Measurements from ENCODE around the gene ZSWIM6. TPM values are rescaled to one million over a fixed set of nuclear protein-coding genes. Genes with fewer than 3 reads are reported as not detected.

Gene ZSWIM6
- total RNA-seq, 1 experiment from 2014 or later: 3.4 TPM

GRCh38 chr5:61320860-61321259 is 11.2 kb upstream of the ZSWIM6 start:
- ChIA-PET POLR2A (ENCODE audit: unreplicated experiment) (interaction anchor here (0.6 kb wide), 1 partner anchor 88 kb away, joined by 4 read pairs; no protein-coding TSS in a partner anchor), CTCF (no interaction called here)
- Histone ChIP-seq H3K4me3 (ENCODE audit: low read length) (no peak overlapping the region), H3K27ac (ENCODE audit: low read length) (no peak overlapping the region), H3K4me1 (ENCODE audit: insufficient read depth, low read length) (peaks cover 30% of the 10 kb centered on the region), H3K4me2 (ENCODE audit: low read length) (no peak overlapping the region), H4K20me1 (ENCODE audit: low read length) (no peaks in the 10 kb centered on the region), H2AFZ (ENCODE audit: low read length) (no peak overlapping the region), H3K9ac (ENCODE audit: low read length) (no peak overlapping the region), H3K79me2 (ENCODE audit: low read length) (no peaks in the 10 kb centered on the region), H3F3A (ENCODE audit: low read length, unreplicated experiment) (peaks cover 11% of the 10 kb centered on the region), H3K9me3 (ENCODE audit: low read length) (no peaks in the 10 kb centered on the region), H3K9me2 (replicated peaks; ENCODE audit: low read length) (no peaks in the 10 kb centered on the region), H3K27me3 (ENCODE audit: low read length) (no peaks in the 10 kb centered on the region), H3K36me3 (ENCODE audit: low read depth, low read length) (no peaks in the 10 kb centered on the region)
- TF ChIP-seq EZH2 (IDR thresholded peaks at IDR 0.05; ENCODE audit: low read length, unreplicated experiment) (no peak), EZH2phosphoT487 (IDR thresholded peaks at IDR 0.05; ENCODE audit: borderline replicate concordance, low read length) (no peak)
- intact Hi-C loops (cut with micrococcal nuclease): no loop called here
- DNase-seq (no peak), ATAC-seq (no peak)
- BruUV-seq (replicated peaks): no TSS peak

- POLR2A ChIA-PET (ENCODE audit: unreplicated experiment): no interaction called here
- no peak for TF ChIP-seq EZH2phosphoT487 (IDR thresholded peaks at IDR 0.05; ENCODE audit: borderline replicate concordance, low read length)
- TF ChIP-seq CTCF (conservative IDR thresholded peaks at IDR 0.05; ENCODE audit: low read depth, low read length): no peak
- TF ChIP-seq EZH2 (IDR thresholded peaks at IDR 0.05; ENCODE audit: low read length, unreplicated experiment): no peak
- Histone ChIP-seq H3K4me1 (ENCODE audit: insufficient read depth, low read length) (peaks cover 37% of the 10 kb centered on the region), H2AFZ (ENCODE audit: low read length) (no peak overlapping the region), H3K9me2 (replicated peaks; ENCODE audit: low read length) (no peaks in the 10 kb centered on the region), H3K79me2 (ENCODE audit: low read length) (no peaks in the 10 kb centered on the region), H3K4me3 (ENCODE audit: low read length) (no peak overlapping the region), H3K27ac (ENCODE audit: low read length) (no peak overlapping the region), H3K27me3 (ENCODE audit: low read length) (no peaks in the 10 kb centered on the region), H3K36me3 (ENCODE audit: low read depth, low read length) (no peaks in the 10 kb centered on the region), H4K20me1 (ENCODE audit: low read length) (no peaks in the 10 kb centered on the region), H3K9me3 (ENCODE audit: low read length) (no peaks in the 10 kb centered on the region), H3K4me2 (ENCODE audit: low read length) (no peak overlapping the region), H3K9ac (ENCODE audit: low read length) (no peak overlapping the region), H3F3A (ENCODE audit: low read length, unreplicated experiment) (peaks cover 11% of the 10 kb centered on the region)
- CTCF ChIA-PET: no interaction called here
- intact Hi-C loops (cut with micrococcal nuclease): no loop called here
- no peak for DNase-seq
- no peak for ATAC-seq
- BruUV-seq (replicated peaks): no TSS peak
These were observed 10.4 kb upstream of the ZSWIM6 start for GRCh38 chr5:61321669-61322068.

GRCh38 chr5:61322738-61323725 is 9.0 kb upstream of the ZSWIM6 start:
- BruUV-seq (replicated peaks): no TSS peak
- peak overlapping the region; percentile 52; the same call in 1 of the 2 replicates for H2AFZ ChIP-seq (ENCODE audit: low read length)

More at GRCh38 chr5:61322738-61323725, 9.0 kb upstream of the ZSWIM6 start:
- Histone ChIP-seq H3K4me1 (ENCODE audit: insufficient read depth, low read length) (peaks cover 49% of the 10 kb centered on the region), H3K4me2 (ENCODE audit: low read length) (peak overlapping the region; percentile 80), H3K27ac (ENCODE audit: low read length) (peak overlapping the region; percentile 92), H3K79me2 (ENCODE audit: low read length) (no peaks in the 10 kb centered on the region), H3K9ac (ENCODE audit: low read length) (peak overlapping the region; percentile 46), H3K9me2 (replicated peaks; ENCODE audit: low read length) (no peaks in the 10 kb centered on the region), H3K36me3 (ENCODE audit: low read depth, low read length) (no peaks in the 10 kb centered on the region), H3K9me3 (ENCODE audit: low read length) (no peaks in the 10 kb centered on the region), H3K27me3 (ENCODE audit: low read length) (no peaks in the 10 kb centered on the region), H3F3A (ENCODE audit: low read length, unreplicated experiment) (peaks cover 11% of the 10 kb centered on the region), H4K20me1 (ENCODE audit: low read length) (no peaks in the 10 kb centered on the region), H3K4me3 (ENCODE audit: low read length) (peak overlapping the region; percentile 55)
- no peak for TF ChIP-seq EZH2phosphoT487 (IDR thresholded peaks at IDR 0.05; ENCODE audit: borderline replicate concordance, low read length)
- ChIA-PET CTCF (no interaction called here), POLR2A (ENCODE audit: unreplicated experiment) (no interaction called here)
- intact Hi-C loops (cut with micrococcal nuclease): no loop called here
- ATAC-seq (peak; percentile 80), DNase-seq (peak; percentile 71)

Data from PC-3 (cell line).